ENCODE data around the gene RASA3. TPM values are rescaled to one million over a fixed set of nuclear protein-coding genes. Genes with fewer than 3 reads are reported as not detected.
"Not testable (repeated sequence)": the region's sequence is repeated elsewhere in the genome, so short reads cannot be mapped to it uniquely, and the experiment has no call there.

Gene RASA3
- total RNA-seq, 1 experiment from 2014 or later: 0.56 TPM

- no peak overlapping the region for H3K27ac ChIP-seq (ENCODE audit: low read length)
- H3K36me3 ChIP-seq (ENCODE audit: insufficient read depth, low read length): no peaks in the 10 kb centered on the region
Measured at GRCh38 chr13:114118086-114118485, 14.3 kb downstream of the RASA3 start.

GRCh38 chr13:114117341-114117874 lies 15.0 kb downstream of the RASA3 start:
- H3K9ac ChIP-seq (ENCODE audit: low read length); H3K36me3 ChIP-seq (ENCODE audit: insufficient read depth, low read length); H3K4me1 ChIP-seq (ENCODE audit: low read length); H3K79me2 ChIP-seq (ENCODE audit: low read length); H3K9me3 ChIP-seq (ENCODE audit: low read length); H3K27ac ChIP-seq (ENCODE audit: low read length); H3K27me3 ChIP-seq (ENCODE audit: low read length); H2AFZ ChIP-seq (ENCODE audit: low read length); H3K9me2 ChIP-seq (replicated peaks; ENCODE audit: insufficient read depth, low read length); H3K4me2 ChIP-seq (ENCODE audit: low read depth, low read length, poor library complexity, severe bottlenecking); DNase-seq; H4K20me1 ChIP-seq (ENCODE audit: insufficient read depth, low read depth, low read length); H3K4me3 ChIP-seq (ENCODE audit: low read length): not testable (repeated sequence)

More at GRCh38 chr13:114118086-114118485, 14.3 kb downstream of the RASA3 start:
- Histone ChIP-seq H3K27me3 (ENCODE audit: low read length) (no peaks in the 10 kb centered on the region), H2AFZ (ENCODE audit: low read length) (no peak overlapping the region), H3K79me2 (ENCODE audit: low read length) (no peaks in the 10 kb centered on the region), H3K4me2 (ENCODE audit: low read depth, low read length, poor library complexity, severe bottlenecking) (no peak overlapping the region), H3K9me2 (replicated peaks; ENCODE audit: insufficient read depth, low read length) (no peaks in the 10 kb centered on the region), H3K9me3 (ENCODE audit: low read length) (no peaks in the 10 kb centered on the region), H3K9ac (ENCODE audit: low read length) (no peak overlapping the region), H3K4me1 (ENCODE audit: low read length) (no peaks in the 10 kb centered on the region), H3K4me3 (ENCODE audit: low read length) (no peak overlapping the region), H4K20me1 (ENCODE audit: insufficient read depth, low read depth, low read length) (no peaks in the 10 kb centered on the region)
- no peak for DNase-seq

GRCh38 chr13:114116734-114117133 lies 15.7 kb downstream of the RASA3 start:
- no peak overlapping the region for H3K4me3 ChIP-seq (ENCODE audit: low read length)
- H3K27me3 ChIP-seq (ENCODE audit: low read length): no peaks in the 10 kb centered on the region
- no peak overlapping the region for H2AFZ ChIP-seq (ENCODE audit: low read length)
- no peak overlapping the region for H3K4me2 ChIP-seq (ENCODE audit: low read depth, low read length, poor library complexity, severe bottlenecking)
- no peaks in the 10 kb centered on the region for H4K20me1 ChIP-seq (ENCODE audit: insufficient read depth, low read depth, low read length)
- no peak overlapping the region for H3K9ac ChIP-seq (ENCODE audit: low read length)
- no peaks in the 10 kb centered on the region for H3K4me1 ChIP-seq (ENCODE audit: low read length)
- no peak overlapping the region for H3K27ac ChIP-seq (ENCODE audit: low read length)
- H3K9me3 ChIP-seq (ENCODE audit: low read length): no peaks in the 10 kb centered on the region
- no peaks in the 10 kb centered on the region for H3K9me2 ChIP-seq (replicated peaks; ENCODE audit: insufficient read depth, low read length)
- DNase-seq: no peak
- no peaks in the 10 kb centered on the region for H3K36me3 ChIP-seq (ENCODE audit: insufficient read depth, low read length)
- H3K79me2 ChIP-seq (ENCODE audit: low read length): no peaks in the 10 kb centered on the region

- Histone ChIP-seq H3K9ac (ENCODE audit: low read length) (no peak overlapping the region), H3K4me2 (ENCODE audit: low read depth, low read length, poor library complexity, severe bottlenecking) (no peak overlapping the region)
Measured at GRCh38 chr13:114115796-114116195, 16.6 kb downstream of the RASA3 start.

GRCh38 chr13:114115191-114115671 lies 17.2 kb downstream of the RASA3 start:
- H3K36me3 ChIP-seq (ENCODE audit: insufficient read depth, low read length): no peaks in the 10 kb centered on the region
- no peaks in the 10 kb centered on the region for H3K9me2 ChIP-seq (replicated peaks; ENCODE audit: insufficient read depth, low read length)
- no peaks in the 10 kb centered on the region for H3K79me2 ChIP-seq (ENCODE audit: low read length)
- H2AFZ ChIP-seq (ENCODE audit: low read length): no peak overlapping the region
- no peaks in the 10 kb centered on the region for H3K9me3 ChIP-seq (ENCODE audit: low read length)
- no peak overlapping the region for H3K9ac ChIP-seq (ENCODE audit: low read length)
- DNase-seq: no peak
- no peaks in the 10 kb centered on the region for H3K4me1 ChIP-seq (ENCODE audit: low read length)
- no peak overlapping the region for H3K27ac ChIP-seq (ENCODE audit: low read length)
- H3K27me3 ChIP-seq (ENCODE audit: low read length): no peaks in the 10 kb centered on the region
- H3K4me2 ChIP-seq (ENCODE audit: low read depth, low read length, poor library complexity, severe bottlenecking): no peak overlapping the region
- no peaks in the 10 kb centered on the region for H4K20me1 ChIP-seq (ENCODE audit: insufficient read depth, low read depth, low read length)
- H3K4me3 ChIP-seq (ENCODE audit: low read length): no peak overlapping the region

More at GRCh38 chr13:114115796-114116195, 16.6 kb downstream of the RASA3 start:
- no peak overlapping the region for H3K27ac ChIP-seq (ENCODE audit: low read length)
- no peaks in the 10 kb centered on the region for H3K9me3 ChIP-seq (ENCODE audit: low read length)
- no peak overlapping the region for H3K4me3 ChIP-seq (ENCODE audit: low read length)
- no peaks in the 10 kb centered on the region for H3K79me2 ChIP-seq (ENCODE audit: low read length)
- no peak for DNase-seq
- no peaks in the 10 kb centered on the region for H3K36me3 ChIP-seq (ENCODE audit: insufficient read depth, low read length)
- no peak overlapping the region for H2AFZ ChIP-seq (ENCODE audit: low read length)
- H3K4me1 ChIP-seq (ENCODE audit: low read length): no peaks in the 10 kb centered on the region
- no peaks in the 10 kb centered on the region for H4K20me1 ChIP-seq (ENCODE audit: insufficient read depth, low read depth, low read length)
- no peaks in the 10 kb centered on the region for H3K9me2 ChIP-seq (replicated peaks; ENCODE audit: insufficient read depth, low read length)
- no peaks in the 10 kb centered on the region for H3K27me3 ChIP-seq (ENCODE audit: low read length)

- not testable (repeated sequence) for H3K36me3 ChIP-seq (ENCODE audit: insufficient read depth, low read length); H2AFZ ChIP-seq (ENCODE audit: low read length); H3K9me2 ChIP-seq (replicated peaks; ENCODE audit: insufficient read depth, low read length); DNase-seq; H3K27me3 ChIP-seq (ENCODE audit: low read length); H3K4me1 ChIP-seq (ENCODE audit: low read length); H3K9me3 ChIP-seq (ENCODE audit: low read length); H3K27ac ChIP-seq (ENCODE audit: low read length); H3K4me3 ChIP-seq (ENCODE audit: low read length); H3K9ac ChIP-seq (ENCODE audit: low read length); H3K4me2 ChIP-seq (ENCODE audit: low read depth, low read length, poor library complexity, severe bottlenecking); H4K20me1 ChIP-seq (ENCODE audit: insufficient read depth, low read depth, low read length); H3K79me2 ChIP-seq (ENCODE audit: low read length)
Measured at GRCh38 chr13:114114666-114115065, 17.8 kb downstream of the RASA3 start.

- H3K9me3 ChIP-seq (ENCODE audit: low read length): no peaks in the 10 kb centered on the region
- H3K27me3 ChIP-seq (ENCODE audit: low read length): no peaks in the 10 kb centered on the region
- DNase-seq: no peak
- no peaks in the 10 kb centered on the region for H4K20me1 ChIP-seq (ENCODE audit: insufficient read depth, low read depth, low read length)
- H3K27ac ChIP-seq (ENCODE audit: low read length): no peak overlapping the region
- no peaks in the 10 kb centered on the region for H3K4me1 ChIP-seq (ENCODE audit: low read length)
- H3K9me2 ChIP-seq (replicated peaks; ENCODE audit: insufficient read depth, low read length): no peaks in the 10 kb centered on the region
- no peak overlapping the region for H3K4me2 ChIP-seq (ENCODE audit: low read depth, low read length, poor library complexity, severe bottlenecking)
- H3K9ac ChIP-seq (ENCODE audit: low read length): no peak overlapping the region
- no peaks in the 10 kb centered on the region for H3K36me3 ChIP-seq (ENCODE audit: insufficient read depth, low read length)
- no peaks in the 10 kb centered on the region for H3K79me2 ChIP-seq (ENCODE audit: low read length)
- no peak overlapping the region for H3K4me3 ChIP-seq (ENCODE audit: low read length)
- H2AFZ ChIP-seq (ENCODE audit: low read length): no peak overlapping the region
Measured at GRCh38 chr13:114114006-114114640, 18.3 kb downstream of the RASA3 start.

- not testable (repeated sequence) for H3K9ac ChIP-seq (ENCODE audit: low read length); H3K36me3 ChIP-seq (ENCODE audit: insufficient read depth, low read length); H3K4me3 ChIP-seq (ENCODE audit: low read length); H3K27ac ChIP-seq (ENCODE audit: low read length); H3K79me2 ChIP-seq (ENCODE audit: low read length); H3K9me3 ChIP-seq (ENCODE audit: low read length); H3K4me2 ChIP-seq (ENCODE audit: low read depth, low read length, poor library complexity, severe bottlenecking); H3K27me3 ChIP-seq (ENCODE audit: low read length); H2AFZ ChIP-seq (ENCODE audit: low read length); H4K20me1 ChIP-seq (ENCODE audit: insufficient read depth, low read depth, low read length); DNase-seq; H3K9me2 ChIP-seq (replicated peaks; ENCODE audit: insufficient read depth, low read length); H3K4me1 ChIP-seq (ENCODE audit: low read length)
Measured at GRCh38 chr13:114113395-114113794, 19.0 kb downstream of the RASA3 start.
